K562 (cell line): ENCODE results near the gene SHISA7. TPM values are rescaled to one million over a fixed set of nuclear protein-coding genes. Genes with fewer than 3 reads are reported as not detected.

Experiments used
- E2F4 ChIP-seq: sonication (generic); formaldehyde crosslinking; IDR thresholded peaks from 2 replicates; pipeline ENCODE4 v1.8.0; 2022; ENCODE audit warnings: mild to moderate bottlenecking, low read depth, missing genetic modification reagents
- E2F6 ChIP-seq, 2 experiments: IDR thresholded peaks; 2 replicates each; pipeline ENCODE4 v1.6.1; 2011; ENCODE audit warnings: borderline replicate concordance in 1 of 2, control low read depth in 1 of 2, low read depth in 1 of 2, low read length in 1 of 2, mild to moderate bottlenecking in 1 of 2, mixed read lengths in 1 of 2, moderate library complexity in 1 of 2; ENCODE audit not compliant: insufficient read depth in 1 of 2, insufficient read length in 1 of 2, poor library complexity in 1 of 2, severe bottlenecking in 1 of 2; ENCODE audit errors: extremely low read depth in 1 of 2
- EGR1 ChIP-seq: fragments of 450-650 bp; conservative IDR thresholded peaks from 2 replicates; pipeline ENCODE4 v1.6.1; 2017; ENCODE audit warnings: mild to moderate bottlenecking
- FOXJ2 ChIP-seq: fragments of 200-800 bp; sonication (Bioruptor generic); IDR thresholded peaks from 2 replicates; pipeline ENCODE4 v1.6.1; 2016; ENCODE audit warnings: missing genetic modification characterization, missing compliant biosample characterization
- GATA2 ChIP-seq: sonication (generic); formaldehyde crosslinking; IDR thresholded peaks from 2 replicates; pipeline ENCODE4 v1.4.0; 2020; ENCODE audit warnings: mild to moderate bottlenecking, missing genetic modification reagents
- HNRNPLL ChIP-seq: fragments of 200-400 bp; formaldehyde crosslinking; IDR thresholded peaks from 2 replicates; pipeline ENCODE4 v1.6.1; 2017; ENCODE audit warnings: low read length, low read depth, mild to moderate bottlenecking; ENCODE audit not compliant: poor library complexity, severe bottlenecking
- JUN ChIP-seq, 2 experiments: sonication (generic) in 1 of 2; formaldehyde crosslinking in 1 of 2; IDR thresholded peaks; 2 replicates each; pipeline versions ENCODE4 v1.6.1 to v1.8.0; 2012 to 2022; ENCODE audit warnings: borderline replicate concordance in 2 of 2, mild to moderate bottlenecking in 2 of 2, improper control_type of control experiment in 1 of 2, low read depth in 1 of 2, low read length in 1 of 2, missing genetic modification reagents in 1 of 2
- MAX ChIP-seq: sonication (generic); formaldehyde crosslinking; IDR thresholded peaks from 2 replicates; pipeline ENCODE4 v1.9.0; 2022; ENCODE audit warnings: mild to moderate bottlenecking, missing genetic modification reagents
- POLR2AphosphoS5 ChIP-seq: IDR thresholded peaks from 2 replicates; pipeline ENCODE4 v1.6.1; 2011; ENCODE audit warnings: mild to moderate bottlenecking, low read depth, low read length, moderate library complexity; ENCODE audit not compliant: control insufficient read depth, insufficient read depth
- TARDBP ChIP-seq: fragments of 450-650 bp; IDR thresholded peaks from 2 replicates; pipeline ENCODE4 v1.6.1; 2016
- ZNF717 ChIP-seq: fragments of 250-450 bp; sonication (Bioruptor Pico); IDR thresholded peaks from 2 replicates; pipeline ENCODE4 v1.5.0; 2021
- polyA plus RNA-seq, 8 experiments: library from polyadenylated mRNA; depleted of rRNA in 4 of 8; stranded (reverse) in 5 of 8; unstranded in 3 of 8; fragments of >200 nt; fragmentation: Nextera tagmentation in 2 of 8; fragmentation: Illumina TruSeq in 1 of 8; extraction: Ambion mirVana in 2 of 8; extraction: Trizol in 1 of 8; gene quantifications; 2 replicates each; pipeline versions ENCODE4 v1.2.1 to v1.2.3, GENCODE V29; 2011 to 2014; ENCODE audit warnings: inconsistent platforms in 1 of 8, missing spikeins in 1 of 8
- total RNA-seq, 7 experiments: library from RNA; depleted of rRNA in 6 of 7; stranded (reverse); fragments of >200 nt in 6 of 7; fragmentation: Illumina TruSeq in 2 of 7; extraction: Trizol in 2 of 7; gene quantifications; 2 replicates each; pipeline versions ENCODE4 v1.2.1 to v1.2.3, GENCODE V29; 2011 to 2021; ENCODE audit warnings: low replicate concordance in 1 of 7

Gene SHISA7
- total and polyA plus RNA-seq, 9 of the 15 experiments (the other 6 are each of a cell fraction or from before 2014, with no cell fraction given): 0.01 to 0.40 (median 0.07) TPM

- TF ChIP-seq E2F4: 0 out of 2 replicates have a peak, but pooled peaks have one; percentile 28
- TF ChIP-seq ZNF717 (CRISPR knock-in tag): no peak
- TF ChIP-seq TARDBP: peak; percentile 59; the same call in 1 of the 2 replicates
- peak; percentile 22; the same call in 1 of the 2 replicates for TF ChIP-seq POLR2AphosphoS5
- TF ChIP-seq E2F6 (IDR thresholded peaks at IDR 0.05; ENCODE audit: borderline replicate concordance in 1 of 2, extremely low read depth in 1 of 2, insufficient read depth in 1 of 2, insufficient read length in 1 of 2, low read depth in 1 of 2, low read length in 1 of 2, poor library complexity in 1 of 2, severe bottlenecking in 1 of 2): peak; percentile 50
- TF ChIP-seq MAX (CRISPR knock-in tag): 0 out of 2 replicates have a peak, but pooled peaks have one; percentile 38
- TF ChIP-seq GATA2: no peak
- peak; percentile 53; the same call in 1 of the 2 replicates for TF ChIP-seq FOXJ2
- TF ChIP-seq EGR1: 0 out of 2 replicates have a peak, but pooled peaks have one; percentile 29
- peak; percentile 5; the same call in 1 of the 2 replicates for TF ChIP-seq JUN (IDR thresholded peaks at IDR 0.05; ENCODE audit: borderline replicate concordance, low read depth, low read length)
- TF ChIP-seq JUN (CRISPR knock-in tag; IDR thresholded peaks at IDR 0.05; ENCODE audit: borderline replicate concordance): no peak
- TF ChIP-seq HNRNPLL: peak; percentile 21
Measured at GRCh38 chr19:55384920-55385723, 58.0 kb downstream of the SHISA7 start (continued).
